Psoas muscle (tissue), 8 donors: ENCODE data around the gene ITIH1. TPM values are rescaled to one million over a fixed set of nuclear protein-coding genes. Genes with fewer than 3 reads are reported as not detected.

Experiments used
- ATAC-seq, 4 donors: fragments of 200-7000 bp; cut with Tn5 transposase; one replicate each; pipeline ENCODE4 v1.9.1; 2020; ENCODE audit warnings: moderate library complexity in 3 of 4, mild to moderate bottlenecking in 2 of 4
- DNase-seq, 2 donors: peaks; one replicate each; pipeline ENCODE4 v3.0.0-alpha.2; 2020
- H3K27ac ChIP-seq: fragments of 200-600 bp; one replicate; pipeline ENCODE4 v1.8.0; 2022
- H3K27me3 ChIP-seq, 3 donors: fragments of 200-600 bp in 1 of 3; one replicate each; pipeline versions ENCODE4 v1.6.1 to v1.8.0; 2013 to 2022; ENCODE audit warnings: low read length in 2 of 3, mild to moderate bottlenecking in 2 of 3, moderate library complexity in 1 of 3; ENCODE audit not compliant: insufficient read depth in 3 of 3
- H3K36me3 ChIP-seq, 2 donors: fragments of 200-600 bp in 1 of 2; one replicate each; pipeline versions ENCODE4 v1.6.1 to v1.8.0; 2013 to 2022; ENCODE audit warnings: low read depth in 1 of 2, mild to moderate bottlenecking in 1 of 2, moderate library complexity in 1 of 2; ENCODE audit not compliant: insufficient read depth in 1 of 2
- H3K4me1 ChIP-seq: fragments of 200-600 bp; one replicate; pipeline ENCODE4 v1.8.0; 2022
- H3K4me3 ChIP-seq: fragments of 200-600 bp; one replicate; pipeline ENCODE4 v1.8.0; 2022; ENCODE audit warnings: mild to moderate bottlenecking
- H3K9me3 ChIP-seq: fragments of 200-600 bp; one replicate; pipeline ENCODE4 v1.8.0; 2022
- WGBS, 3 donors: extraction: QIAGEN DNeasy Blood & Tissue Kit; methylation state at CpG; one replicate each; pipeline versions ENCODE4 v1.1.6 to v1.1.7; 2013; 5-methylcytosine and 5-hydroxymethylcytosine counted together
- intact Hi-C, 2 donors: fragments of 100-400 bp; cut with DNase I; formaldehyde crosslinking; loops; one replicate each; pipeline versions ENCODE4 v1.11.0 to v1.14.2; 2022
- polyA plus RNA-seq, 3 donors: library from polyadenylated mRNA; stranded (reverse); fragments of 200-250 nt; gene quantifications; one replicate each; pipeline ENCODE4 v1.2.3, GENCODE V29; 2013
- total RNA-seq, 4 donors: library from RNA; stranded (reverse); fragmentation: NEBNext Ultra II Directional in 2 of 4; extraction: Animal tissue kit (Norgen Biotek cat#: 25700) in 2 of 4; gene quantifications; one replicate each; pipeline versions ENCODE4 v1.2.1 to v1.2.4, GENCODE V29; 2021 to 2023
- TF ChIP-seq, protein P1 (sequence below): fragments of 200-600 bp; IDR thresholded peaks from one replicate; pipeline ENCODE4 v1.8.0; 2022; ENCODE audit warnings: antibody characterized with exemption
- donor health status: healthy with polysubstance abuse.
- donor health status: DM: no; HTN: no; CAD: no; lungs with moderate emphysema.
- donor health status: Bipolar disorder and iron deficiency.
- donor health status: healthy.
- donor health status: DM: yes; HTN: yes; CAD: no.
- donor health status: DM: no; HTN: no; CAD: no.
- donor health status: DM: no; HTN: no; CAD: no.
- donor health status: DM: yes; HTN: yes; CAD: no.

ITIH1 gene
- total and polyA plus RNA-seq, 7 donors, result 0.03 TPM; not detected in 6

DNA sequence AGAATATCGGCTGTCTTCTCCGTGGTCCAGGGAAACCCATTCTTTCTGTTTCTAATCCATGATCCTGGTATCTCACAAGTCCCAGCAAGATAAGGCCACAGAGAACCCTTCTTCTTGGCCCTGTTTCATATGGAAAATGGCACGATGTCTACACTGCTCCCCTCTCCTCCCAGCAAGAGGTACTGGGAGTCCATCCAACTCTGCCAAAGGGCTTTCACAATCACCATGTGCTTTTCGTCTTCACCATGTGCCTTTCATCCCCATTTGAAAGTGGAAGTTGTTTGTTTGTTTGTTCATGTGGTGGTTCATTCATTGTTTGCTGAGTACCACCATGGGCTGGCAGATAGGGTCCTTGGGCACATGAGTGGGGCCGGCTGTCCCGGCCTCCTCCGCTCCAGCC is 22.7 kb downstream of the ITIH1 start:
- no peaks in the 10 kb centered on the region for H3K9me3 ChIP-seq
- no peak overlapping the region for H3K27ac ChIP-seq
- no peaks in the 10 kb centered on the region for H3K27me3 ChIP-seq
- TF ChIP-seq, protein P1, sequence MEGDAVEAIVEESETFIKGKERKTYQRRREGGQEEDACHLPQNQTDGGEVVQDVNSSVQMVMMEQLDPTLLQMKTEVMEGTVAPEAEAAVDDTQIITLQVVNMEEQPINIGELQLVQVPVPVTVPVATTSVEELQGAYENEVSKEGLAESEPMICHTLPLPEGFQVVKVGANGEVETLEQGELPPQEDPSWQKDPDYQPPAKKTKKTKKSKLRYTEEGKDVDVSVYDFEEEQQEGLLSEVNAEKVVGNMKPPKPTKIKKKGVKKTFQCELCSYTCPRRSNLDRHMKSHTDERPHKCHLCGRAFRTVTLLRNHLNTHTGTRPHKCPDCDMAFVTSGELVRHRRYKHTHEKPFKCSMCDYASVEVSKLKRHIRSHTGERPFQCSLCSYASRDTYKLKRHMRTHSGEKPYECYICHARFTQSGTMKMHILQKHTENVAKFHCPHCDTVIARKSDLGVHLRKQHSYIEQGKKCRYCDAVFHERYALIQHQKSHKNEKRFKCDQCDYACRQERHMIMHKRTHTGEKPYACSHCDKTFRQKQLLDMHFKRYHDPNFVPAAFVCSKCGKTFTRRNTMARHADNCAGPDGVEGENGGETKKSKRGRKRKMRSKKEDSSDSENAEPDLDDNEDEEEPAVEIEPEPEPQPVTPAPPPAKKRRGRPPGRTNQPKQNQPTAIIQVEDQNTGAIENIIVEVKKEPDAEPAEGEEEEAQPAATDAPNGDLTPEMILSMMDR, result no peak
- intact Hi-C loops, result no loop called here
- WGBS, 3 donors, result 72 to 78% (median 78%) methylated on average over 7 of the region's 7 CpGs
- no peaks in the 10 kb centered on the region for H3K36me3 ChIP-seq
- no peaks in the 10 kb centered on the region for H3K4me1 ChIP-seq
- no peak overlapping the region for H3K4me3 ChIP-seq
- no peak for DNase-seq
- peak in 2 of 4 donors; percentile 27 to 56 for ATAC-seq

DNA sequence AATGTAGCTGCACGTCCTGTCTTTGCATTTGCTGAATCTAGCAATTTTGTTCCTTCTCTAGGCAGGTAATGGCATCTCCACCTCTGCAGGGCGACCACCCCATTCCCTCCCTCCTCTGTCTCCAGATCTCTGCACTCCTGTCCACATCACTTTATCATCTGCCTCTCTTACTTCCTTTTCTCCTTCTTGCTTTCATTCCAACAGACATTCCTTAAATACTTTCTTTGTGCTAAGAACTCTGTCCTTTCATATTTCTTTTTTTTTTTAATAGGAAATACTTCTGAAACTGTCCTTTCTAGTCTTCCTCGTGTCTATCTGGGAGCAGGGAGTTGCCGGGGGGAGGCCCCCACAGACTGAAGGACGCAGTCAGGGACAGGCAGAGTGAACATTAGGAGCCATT is 24.4 kb downstream of the ITIH1 start:
- Histone ChIP-seq H3K9me3 (no peaks in the 10 kb centered on the region), H3K4me1 (no peaks in the 10 kb centered on the region), H3K4me3 (no peak overlapping the region), H3K27ac (no peak overlapping the region), H3K27me3 (no peaks in the 10 kb centered on the region), H3K36me3 (no peaks in the 10 kb centered on the region)
- ATAC-seq (no peak), DNase-seq (no peak)
- TF ChIP-seq, protein P1, result no peak
- intact Hi-C loops, result no loop called here
- WGBS, 3 donors, result 64 to 77% (median 76%) methylated on average over 5 of the region's 5 CpGs

DNA sequence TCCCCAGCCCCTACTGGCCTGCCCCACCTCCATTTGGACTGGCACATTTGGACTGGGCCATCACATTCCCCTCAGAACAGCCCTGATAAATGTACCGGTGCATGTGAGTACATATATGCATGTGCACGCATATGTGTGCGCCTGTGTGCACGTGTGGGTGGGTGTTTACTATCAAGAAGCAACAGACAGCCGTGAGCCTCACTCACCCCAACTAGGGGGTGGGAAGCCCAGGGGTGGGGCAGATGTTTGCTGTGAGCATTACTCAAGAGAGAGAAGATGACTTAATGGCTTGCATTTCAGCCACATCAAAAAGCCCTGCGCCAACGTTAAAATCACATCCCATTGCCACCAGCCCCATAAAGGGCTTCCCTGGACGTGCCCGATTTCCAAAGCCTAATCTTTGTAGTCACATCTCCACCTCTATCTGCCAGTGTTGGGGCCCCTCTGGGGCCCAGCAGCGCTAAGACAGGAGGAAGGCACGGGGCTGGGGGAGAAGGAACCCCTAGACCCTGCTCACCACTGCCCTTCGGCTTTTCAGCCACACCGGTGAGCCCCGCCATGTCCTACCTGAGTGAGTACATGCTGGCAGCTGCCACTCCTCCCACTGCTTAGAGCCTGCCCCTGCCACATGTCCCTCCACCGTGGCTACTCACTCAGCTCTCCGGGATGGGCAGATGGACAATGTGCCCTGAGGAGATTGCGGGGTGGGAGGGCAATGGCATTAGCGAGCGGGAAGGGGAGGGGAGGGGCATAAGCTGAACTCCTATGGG is 28.1 kb downstream of the ITIH1 start:
- H3K27ac ChIP-seq, result no peak overlapping the region
- H3K27me3 ChIP-seq, result no peaks in the 10 kb centered on the region
- no peaks in the 10 kb centered on the region for H3K4me1 ChIP-seq
- ATAC-seq, result no peak
- intact Hi-C loops, result no loop called here
- H3K9me3 ChIP-seq, result no peaks in the 10 kb centered on the region
- H3K4me3 ChIP-seq, result no peak overlapping the region
- WGBS, 3 donors, result 70 to 75% (median 72%) methylated on average over 18 to 19 of the region's 19 CpGs
- DNase-seq, result no peak
- H3K36me3 ChIP-seq, result no peaks in the 10 kb centered on the region
- TF ChIP-seq, protein P1, result no peak

DNA sequence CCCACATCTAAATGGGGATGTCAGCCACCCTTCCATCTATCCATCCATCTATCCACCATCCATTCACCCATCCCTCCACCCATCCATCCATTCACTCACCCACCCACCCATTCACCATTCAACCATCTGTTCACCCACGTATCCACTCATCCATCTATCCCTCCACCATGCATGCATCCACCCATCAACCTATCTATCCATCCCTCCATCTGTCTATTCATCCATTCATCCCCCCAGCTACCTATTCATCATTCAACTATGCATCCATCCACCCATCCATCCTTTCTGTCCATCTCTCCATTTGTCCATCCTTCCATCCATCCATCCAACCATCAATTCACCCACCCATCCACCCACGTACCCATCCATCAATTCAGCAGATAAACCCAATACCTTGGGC is 31.8 kb downstream of the ITIH1 start:
- Histone ChIP-seq H3K4me1 (no peaks in the 10 kb centered on the region), H3K27me3 (no peaks in the 10 kb centered on the region), H3K4me3 (no peak overlapping the region), H3K9me3 (no peaks in the 10 kb centered on the region), H3K36me3 (peaks cover 0 to 13% of the 10 kb centered on the region in 2 donors), H3K27ac (no peak overlapping the region)
- intact Hi-C loops, result no loop called here
- no peak for DNase-seq
- 61 to 78% (median 72%) methylated on average over 2 of the region's 2 CpGs for WGBS, 3 donors
- TF ChIP-seq, protein P1, result no peak
- no peak for ATAC-seq
